Mesendoderm (in vitro differentiated cells): ENCODE measurements around the gene GSTP1.

Source experiments
- DNase-seq: peaks from one replicate; pipeline ENCODE4 v3.0.0; 2013
- H2AK5ac ChIP-seq: 2 replicates; pipeline ENCODE4 v1.6.1; 2013; ENCODE audit warnings: low read length, inconsistent platforms
- H2BK120ac ChIP-seq: 2 replicates; pipeline ENCODE4 v1.6.1; 2013; ENCODE audit warnings: low read depth, mild to moderate bottlenecking, low read length, moderate library complexity, mixed read lengths
- H2BK15ac ChIP-seq: replicated peaks from 2 replicates; pipeline ENCODE4 v1.6.1; 2013; ENCODE audit warnings: low read depth, mild to moderate bottlenecking, moderate library complexity
- H2BK5ac ChIP-seq: 2 replicates; pipeline ENCODE4 v1.6.1; 2013; ENCODE audit warnings: low read length, inconsistent platforms
- H3K18ac ChIP-seq: 2 replicates; pipeline ENCODE4 v1.6.1; 2013; ENCODE audit warnings: mild to moderate bottlenecking, low read length, mixed read lengths
- H3K23ac ChIP-seq: one replicate; pipeline ENCODE4 v1.6.1; 2013; ENCODE audit warnings: low read length
- H3K27ac ChIP-seq: 2 replicates; pipeline ENCODE4 v1.5.1; 2013; ENCODE audit warnings: low read depth, mild to moderate bottlenecking, inconsistent platforms, low read length, moderate library complexity
- H3K27me3 ChIP-seq: 2 replicates; pipeline ENCODE4 v1.6.1; 2013; ENCODE audit warnings: low read length, control low read depth, mild to moderate bottlenecking, inconsistent platforms; ENCODE audit not compliant: insufficient read depth, poor library complexity
- H3K36me3 ChIP-seq: 2 replicates; pipeline ENCODE4 v1.6.1; 2013; ENCODE audit warnings: low read length, inconsistent platforms; ENCODE audit not compliant: control insufficient read depth, insufficient read depth
- H3K4ac ChIP-seq: one replicate; pipeline ENCODE4 v1.6.1; 2013; ENCODE audit warnings: low read depth, mild to moderate bottlenecking, low read length, moderate library complexity
- H3K4me1 ChIP-seq: 2 replicates; pipeline ENCODE4 v1.6.1; 2013; ENCODE audit warnings: low read depth, low read length, inconsistent platforms; ENCODE audit not compliant: control insufficient read depth
- H3K4me2 ChIP-seq: 2 replicates; pipeline ENCODE4 v1.6.1; 2013; ENCODE audit warnings: low read length
- H3K4me3 ChIP-seq: 2 replicates; pipeline ENCODE4 v1.5.1; 2013; ENCODE audit warnings: mild to moderate bottlenecking, low read length
- H3K56ac ChIP-seq: one replicate; pipeline ENCODE4 v1.6.1; 2013; ENCODE audit warnings: low read length
- H3K79me1 ChIP-seq: 2 replicates; pipeline ENCODE4 v1.6.1; 2013; ENCODE audit warnings: low read length, inconsistent platforms
- H3K79me2 ChIP-seq: 2 replicates; pipeline ENCODE4 v1.6.1; 2013; ENCODE audit warnings: mild to moderate bottlenecking, low read length; ENCODE audit not compliant: control insufficient read depth, insufficient read depth
- H3K9ac ChIP-seq: 2 replicates; pipeline ENCODE4 v1.6.1; 2013; ENCODE audit warnings: low read length, inconsistent platforms
- H4K5ac ChIP-seq: one replicate; pipeline ENCODE4 v1.6.1; 2013; ENCODE audit warnings: low read length
- H4K8ac ChIP-seq: one replicate; pipeline ENCODE4 v1.6.1; 2013; ENCODE audit warnings: low read depth, mild to moderate bottlenecking, control low read depth, low read length, moderate library complexity
- WGBS: extraction: QIAGEN DNeasy Blood & Tissue Kit; methylation state at CpG from one replicate; pipeline ENCODE4 v1.1.7; 2013; ENCODE audit warnings: low lambda C conversion rate, missing lambda C conversion rate; ENCODE audit not compliant: insufficient coverage; ENCODE audit errors: extremely low coverage; 5-methylcytosine and 5-hydroxymethylcytosine counted together

GSTP1 gene

GRCh38 chr11:67627812-67628624 lies 44.4 kb downstream of the GSTP1 start:
- WGBS: no CpG with 5 or more reads among the region's 15 CpGs
- peak overlapping the region; percentile 89 for H3K56ac ChIP-seq
- no peak overlapping the region for H3K18ac ChIP-seq
- no peaks in the 10 kb centered on the region for H3K79me2 ChIP-seq
- DNase-seq: peak; percentile 66
- no peak overlapping the region for H3K23ac ChIP-seq
- no peak overlapping the region for H3K4me2 ChIP-seq
- H2BK5ac ChIP-seq: no peak overlapping the region
- H3K27ac ChIP-seq: peak overlapping the region; percentile 37
- H3K4ac ChIP-seq: no peak overlapping the region
- H3K79me1 ChIP-seq: no peaks in the 10 kb centered on the region
- no peak overlapping the region for H2AK5ac ChIP-seq
- no peaks in the 10 kb centered on the region for H3K36me3 ChIP-seq
- peaks cover 5% of the 10 kb centered on the region for H3K4me1 ChIP-seq
- H4K8ac ChIP-seq: no peak overlapping the region
- H4K5ac ChIP-seq: no peak overlapping the region
- no peak overlapping the region for H2BK120ac ChIP-seq
- peak overlapping the region; percentile 61 for H3K9ac ChIP-seq
- no peak overlapping the region for H3K4me3 ChIP-seq
- H3K27me3 ChIP-seq: no peaks in the 10 kb centered on the region
- no peak overlapping the region for H2BK15ac ChIP-seq

- Histone ChIP-seq H3K27ac (no peak overlapping the region), H3K36me3 (no peaks in the 10 kb centered on the region), H4K8ac (no peak overlapping the region), H3K23ac (no peak overlapping the region), H4K5ac (no peak overlapping the region), H3K4me2 (no peak overlapping the region), H3K4ac (no peak overlapping the region), H3K79me2 (no peaks in the 10 kb centered on the region), H2BK15ac (no peak overlapping the region), H3K4me3 (no peak overlapping the region), H2AK5ac (no peak overlapping the region), H3K9ac (peak overlapping the region; percentile 61), H2BK5ac (no peak overlapping the region), H3K18ac (no peak overlapping the region), H3K79me1 (no peaks in the 10 kb centered on the region), H3K4me1 (peaks cover 5% of the 10 kb centered on the region), H3K27me3 (no peaks in the 10 kb centered on the region), H3K56ac (peak overlapping the region; percentile 89), H2BK120ac (no peak overlapping the region)
- DNase-seq: peak; percentile 65
- WGBS: no CpG with 5 or more reads among the region's 25 CpGs
These were observed 45.2 kb downstream of the GSTP1 start for GRCh38 chr11:67628710-67629385.

- H3K4ac ChIP-seq: no peak within 1 kb of the TSS
- peak within 1 kb of the TSS; percentile 93 for H3K4me2 ChIP-seq
- no CpG with 5 or more reads among the region's 102 CpGs for WGBS
- no peak within 1 kb of the TSS for H2BK15ac ChIP-seq
- peak within 1 kb of the TSS; percentile 58 for H3K4me3 ChIP-seq
- H3K36me3 ChIP-seq: no peaks in the 10 kb centered on the region
- H3K56ac ChIP-seq: peak within 1 kb of the TSS; percentile 97
- no peaks in the 10 kb centered on the region for H3K79me1 ChIP-seq
- H2AK5ac ChIP-seq: no peak within 1 kb of the TSS
- peak within 1 kb of the TSS; percentile 92 for H3K9ac ChIP-seq
- H3K27me3 ChIP-seq: no peaks in the 10 kb centered on the region
- no peak within 1 kb of the TSS for H2BK120ac ChIP-seq
- no peak within 1 kb of the TSS for H4K5ac ChIP-seq
- DNase-seq: peak; percentile 92
- H3K4me1 ChIP-seq: peaks cover 5% of the 10 kb centered on the region
- peak within 1 kb of the TSS; percentile 31 for H3K18ac ChIP-seq
- H3K23ac ChIP-seq: no peak within 1 kb of the TSS
- H3K79me2 ChIP-seq: no peaks in the 10 kb centered on the region
- no peak within 1 kb of the TSS for H4K8ac ChIP-seq
- peak within 1 kb of the TSS; percentile 55 for H2BK5ac ChIP-seq
- peak within 1 kb of the TSS; percentile 91 for H3K27ac ChIP-seq
These were observed 46.0 kb downstream of the GSTP1 start, which contains the start of gene NUDT8 for GRCh38 chr11:67629386-67630227. TSS of gene NUDT8 (minus strand) at chr11:67629937. CDS start at chr11:67629911, 26 bp downstream.

- Histone ChIP-seq H3K9ac (peak overlapping the region; percentile 92), H2BK120ac (no peak overlapping the region), H4K5ac (no peak overlapping the region), H3K4me3 (peak overlapping the region; percentile 58), H3K4me1 (peaks cover 5% of the 10 kb centered on the region), H3K23ac (no peak overlapping the region), H3K4me2 (peak overlapping the region; percentile 93), H3K18ac (no peak overlapping the region), H2BK15ac (no peak overlapping the region), H3K27me3 (no peaks in the 10 kb centered on the region), H3K56ac (peak overlapping the region; percentile 97), H3K4ac (no peak overlapping the region), H2AK5ac (no peak overlapping the region), H2BK5ac (no peak overlapping the region), H4K8ac (no peak overlapping the region), H3K79me2 (no peaks in the 10 kb centered on the region), H3K27ac (peak overlapping the region; percentile 91), H3K79me1 (no peaks in the 10 kb centered on the region), H3K36me3 (no peaks in the 10 kb centered on the region)
- no CpG with 5 or more reads among the region's 70 CpGs for WGBS
- DNase-seq: peak; percentile 98
These were observed 46.8 kb downstream of the GSTP1 start for GRCh38 chr11:67630228-67630942.

- no peak overlapping the region for H4K5ac ChIP-seq
- H3K18ac ChIP-seq: no peak overlapping the region
- peaks cover 5% of the 10 kb centered on the region for H3K4me1 ChIP-seq
- H3K4me2 ChIP-seq: peak overlapping the region; percentile 93
- no peak overlapping the region for H3K4ac ChIP-seq
- H3K79me2 ChIP-seq: no peaks in the 10 kb centered on the region
- H2BK120ac ChIP-seq: no peak overlapping the region
- no peak overlapping the region for H2BK15ac ChIP-seq
- no peak for DNase-seq
- H3K23ac ChIP-seq: no peak overlapping the region
- no peaks in the 10 kb centered on the region for H3K36me3 ChIP-seq
- no peak overlapping the region for H3K27ac ChIP-seq
- H3K56ac ChIP-seq: peak overlapping the region; percentile 97
- peak overlapping the region; percentile 92 for H3K9ac ChIP-seq
- H2AK5ac ChIP-seq: no peak overlapping the region
- no peak overlapping the region for H2BK5ac ChIP-seq
- no peaks in the 10 kb centered on the region for H3K79me1 ChIP-seq
- no peaks in the 10 kb centered on the region for H3K27me3 ChIP-seq
- H3K4me3 ChIP-seq: no peak overlapping the region
- no CpG with 5 or more reads among the region's 16 CpGs for WGBS
- H4K8ac ChIP-seq: no peak overlapping the region
These were observed 47.3 kb downstream of the GSTP1 start for GRCh38 chr11:67630943-67631331.
